Measurements from ENCODE around the gene ECI1. TPM values are rescaled to one million over a fixed set of nuclear protein-coding genes. Genes with fewer than 3 reads are reported as not detected.

ECI1 gene
- total and polyA plus RNA-seq, 2 of the 13 experiments (the other 11 are each of a cell fraction or from before 2014, with no cell fraction given) = 82.0 to 102 TPM

DNA sequence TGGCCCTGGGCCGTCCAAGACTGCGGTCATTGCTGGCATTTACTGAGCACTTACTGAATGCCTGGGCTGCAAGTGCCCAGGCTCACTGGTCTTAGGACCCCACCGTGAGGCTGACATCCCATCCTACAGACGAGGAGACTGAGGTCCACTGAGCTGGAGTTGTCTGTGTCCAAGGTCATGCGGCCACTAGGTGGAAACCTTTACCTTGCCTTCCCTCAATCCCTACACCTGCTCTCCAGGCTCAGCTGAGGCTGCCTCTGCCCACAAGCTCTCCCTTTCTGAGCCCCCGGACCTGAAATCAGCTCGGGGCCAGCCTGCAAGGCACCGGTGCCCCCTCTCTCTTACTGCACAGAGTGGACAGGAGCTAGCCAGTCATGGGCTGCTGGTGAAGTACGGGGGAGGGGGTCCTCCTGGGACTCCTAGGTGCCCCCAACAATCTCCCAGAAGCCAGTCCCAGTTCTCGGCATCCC is 56.5 kb downstream of the ECI1 start (continued):
- TF ChIP-seq NFKB2 (CRISPR knock-in tag; IDR thresholded peaks at IDR 0.05; ENCODE audit: borderline replicate concordance) = no peak
- no peak for TF ChIP-seq ZNF879 (CRISPR knock-in tag; IDR thresholded peaks at IDR 0.05)
- TF ChIP-seq, protein P1, sequence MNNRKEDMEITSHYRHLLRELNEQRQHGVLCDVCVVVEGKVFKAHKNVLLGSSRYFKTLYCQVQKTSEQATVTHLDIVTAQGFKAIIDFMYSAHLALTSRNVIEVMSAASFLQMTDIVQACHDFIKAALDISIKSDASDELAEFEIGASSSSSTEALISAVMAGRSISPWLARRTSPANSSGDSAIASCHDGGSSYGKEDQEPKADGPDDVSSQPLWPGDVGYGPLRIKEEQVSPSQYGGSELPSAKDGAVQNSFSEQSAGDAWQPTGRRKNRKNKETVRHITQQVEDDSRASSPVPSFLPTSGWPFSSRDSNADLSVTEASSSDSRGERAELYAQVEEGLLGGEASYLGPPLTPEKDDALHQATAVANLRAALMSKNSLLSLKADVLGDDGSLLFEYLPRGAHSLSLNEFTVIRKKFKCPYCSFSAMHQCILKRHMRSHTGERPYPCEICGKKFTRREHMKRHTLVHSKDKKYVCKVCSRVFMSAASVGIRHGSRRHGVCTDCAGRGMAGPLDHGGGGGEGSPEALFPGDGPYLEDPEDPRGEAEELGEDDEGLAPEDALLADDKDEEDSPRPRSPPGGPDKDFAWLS (CRISPR knock-in tag; IDR thresholded peaks at IDR 0.05; ENCODE audit: borderline replicate concordance) = no peak
- 0 out of 2 replicates have a peak, but pooled peaks have one; percentile 18 for TF ChIP-seq NR2C2 (CRISPR knock-in tag; IDR thresholded peaks at IDR 0.05; ENCODE audit: borderline replicate concordance)
- TF ChIP-seq, protein P2, sequence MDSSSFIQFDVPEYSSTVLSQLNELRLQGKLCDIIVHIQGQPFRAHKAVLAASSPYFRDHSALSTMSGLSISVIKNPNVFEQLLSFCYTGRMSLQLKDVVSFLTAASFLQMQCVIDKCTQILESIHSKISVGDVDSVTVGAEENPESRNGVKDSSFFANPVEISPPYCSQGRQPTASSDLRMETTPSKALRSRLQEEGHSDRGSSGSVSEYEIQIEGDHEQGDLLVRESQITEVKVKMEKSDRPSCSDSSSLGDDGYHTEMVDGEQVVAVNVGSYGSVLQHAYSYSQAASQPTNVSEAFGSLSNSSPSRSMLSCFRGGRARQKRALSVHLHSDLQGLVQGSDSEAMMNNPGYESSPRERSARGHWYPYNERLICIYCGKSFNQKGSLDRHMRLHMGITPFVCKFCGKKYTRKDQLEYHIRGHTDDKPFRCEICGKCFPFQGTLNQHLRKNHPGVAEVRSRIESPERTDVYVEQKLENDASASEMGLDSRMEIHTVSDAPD (CRISPR knock-in tag; IDR thresholded peaks at IDR 0.05) = no peak
- 0 out of 2 replicates have a peak, but pooled peaks have one; percentile 11 for TF ChIP-seq KDM4B (CRISPR knock-in tag; IDR thresholded peaks at IDR 0.05)
- TF ChIP-seq RFX1 (IDR thresholded peaks at IDR 0.05) = no peak
- no peak for TF ChIP-seq HMG20A (CRISPR knock-in tag; IDR thresholded peaks at IDR 0.05; ENCODE audit: borderline replicate concordance)
- no peak for TF ChIP-seq SIN3B (IDR thresholded peaks at IDR 0.05; ENCODE audit: low read length)
- peak; percentile 21; the same call in 1 of the 2 replicates for TF ChIP-seq TBX2 (CRISPR knock-in tag; IDR thresholded peaks at IDR 0.05; ENCODE audit: borderline replicate concordance)
- TF ChIP-seq, protein P3, sequence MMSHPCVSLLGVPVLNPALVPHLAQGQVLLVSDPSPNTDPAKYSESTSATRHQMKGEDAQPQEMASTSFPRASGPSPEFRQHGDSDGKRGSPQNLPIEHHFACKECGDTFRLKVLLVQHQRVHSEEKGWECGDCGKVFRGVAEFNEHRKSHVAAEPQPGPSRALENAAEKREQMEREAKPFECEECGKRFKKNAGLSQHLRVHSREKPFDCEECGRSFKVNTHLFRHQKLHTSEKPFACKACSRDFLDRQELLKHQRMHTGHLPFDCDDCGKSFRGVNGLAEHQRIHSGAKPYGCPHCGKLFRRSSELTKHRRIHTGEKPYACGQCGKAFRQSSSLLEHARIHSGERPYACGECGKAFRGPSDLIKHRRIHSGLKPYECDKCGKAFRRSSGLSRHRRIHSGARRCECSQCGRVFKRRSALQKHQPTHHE (CRISPR knock-in tag; IDR thresholded peaks at IDR 0.05; ENCODE audit: borderline replicate concordance) = no peak
- TF ChIP-seq ZNF24 (IDR thresholded peaks at IDR 0.05) = no peak
- TF ChIP-seq ZMYM2 (CRISPR knock-in tag; IDR thresholded peaks at IDR 0.05) = peak; percentile 91
- no peak for TF ChIP-seq ZNF644 (CRISPR knock-in tag; IDR thresholded peaks at IDR 0.05; ENCODE audit: low read depth)
- TF ChIP-seq, protein P4, sequence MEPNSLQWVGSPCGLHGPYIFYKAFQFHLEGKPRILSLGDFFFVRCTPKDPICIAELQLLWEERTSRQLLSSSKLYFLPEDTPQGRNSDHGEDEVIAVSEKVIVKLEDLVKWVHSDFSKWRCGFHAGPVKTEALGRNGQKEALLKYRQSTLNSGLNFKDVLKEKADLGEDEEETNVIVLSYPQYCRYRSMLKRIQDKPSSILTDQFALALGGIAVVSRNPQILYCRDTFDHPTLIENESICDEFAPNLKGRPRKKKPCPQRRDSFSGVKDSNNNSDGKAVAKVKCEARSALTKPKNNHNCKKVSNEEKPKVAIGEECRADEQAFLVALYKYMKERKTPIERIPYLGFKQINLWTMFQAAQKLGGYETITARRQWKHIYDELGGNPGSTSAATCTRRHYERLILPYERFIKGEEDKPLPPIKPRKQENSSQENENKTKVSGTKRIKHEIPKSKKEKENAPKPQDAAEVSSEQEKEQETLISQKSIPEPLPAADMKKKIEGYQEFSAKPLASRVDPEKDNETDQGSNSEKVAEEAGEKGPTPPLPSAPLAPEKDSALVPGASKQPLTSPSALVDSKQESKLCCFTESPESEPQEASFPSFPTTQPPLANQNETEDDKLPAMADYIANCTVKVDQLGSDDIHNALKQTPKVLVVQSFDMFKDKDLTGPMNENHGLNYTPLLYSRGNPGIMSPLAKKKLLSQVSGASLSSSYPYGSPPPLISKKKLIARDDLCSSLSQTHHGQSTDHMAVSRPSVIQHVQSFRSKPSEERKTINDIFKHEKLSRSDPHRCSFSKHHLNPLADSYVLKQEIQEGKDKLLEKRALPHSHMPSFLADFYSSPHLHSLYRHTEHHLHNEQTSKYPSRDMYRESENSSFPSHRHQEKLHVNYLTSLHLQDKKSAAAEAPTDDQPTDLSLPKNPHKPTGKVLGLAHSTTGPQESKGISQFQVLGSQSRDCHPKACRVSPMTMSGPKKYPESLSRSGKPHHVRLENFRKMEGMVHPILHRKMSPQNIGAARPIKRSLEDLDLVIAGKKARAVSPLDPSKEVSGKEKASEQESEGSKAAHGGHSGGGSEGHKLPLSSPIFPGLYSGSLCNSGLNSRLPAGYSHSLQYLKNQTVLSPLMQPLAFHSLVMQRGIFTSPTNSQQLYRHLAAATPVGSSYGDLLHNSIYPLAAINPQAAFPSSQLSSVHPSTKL (CRISPR knock-in tag; IDR thresholded peaks at IDR 0.05) = no peak
- TF ChIP-seq, protein P5, sequence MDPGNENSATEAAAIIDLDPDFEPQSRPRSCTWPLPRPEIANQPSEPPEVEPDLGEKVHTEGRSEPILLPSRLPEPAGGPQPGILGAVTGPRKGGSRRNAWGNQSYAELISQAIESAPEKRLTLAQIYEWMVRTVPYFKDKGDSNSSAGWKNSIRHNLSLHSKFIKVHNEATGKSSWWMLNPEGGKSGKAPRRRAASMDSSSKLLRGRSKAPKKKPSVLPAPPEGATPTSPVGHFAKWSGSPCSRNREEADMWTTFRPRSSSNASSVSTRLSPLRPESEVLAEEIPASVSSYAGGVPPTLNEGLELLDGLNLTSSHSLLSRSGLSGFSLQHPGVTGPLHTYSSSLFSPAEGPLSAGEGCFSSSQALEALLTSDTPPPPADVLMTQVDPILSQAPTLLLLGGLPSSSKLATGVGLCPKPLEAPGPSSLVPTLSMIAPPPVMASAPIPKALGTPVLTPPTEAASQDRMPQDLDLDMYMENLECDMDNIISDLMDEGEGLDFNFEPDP (CRISPR knock-in tag; conservative IDR thresholded peaks at IDR 0.05) = no peak
- TF ChIP-seq KLF12 (CRISPR knock-in tag; IDR thresholded peaks at IDR 0.05; ENCODE audit: borderline replicate concordance) = no peak
- TF ChIP-seq ZNF230 (CRISPR knock-in tag; IDR thresholded peaks at IDR 0.05) = no peak
- TF ChIP-seq ZNF724P (CRISPR knock-in tag; IDR thresholded peaks at IDR 0.05; ENCODE audit: borderline replicate concordance) = no peak
- no peak for TF ChIP-seq FOXA1 (IDR thresholded peaks at IDR 0.05)
- no peak for TF ChIP-seq FOXA1 (CRISPR knock-in tag; IDR thresholded peaks at IDR 0.05)
- TF ChIP-seq ZNF75D (CRISPR knock-in tag; IDR thresholded peaks at IDR 0.05; ENCODE audit: borderline replicate concordance) = no peak
- TF ChIP-seq EEA1 (CRISPR knock-in tag; IDR thresholded peaks at IDR 0.05; ENCODE audit: borderline replicate concordance) = 0 out of 2 replicates have a peak, but pooled peaks have one; percentile 27

All from HepG2 (cell line).